ENCODE data around the gene ASMTL. TPM values are rescaled to one million over a fixed set of nuclear protein-coding genes. Genes with fewer than 3 reads are reported as not detected.
"Not testable (repeated sequence)": the region's sequence is repeated elsewhere in the genome, so short reads cannot be mapped to it uniquely, and the experiment has no call there.

The ASMTL gene
- total RNA-seq, 6 experiments from 2014 or later, result 12.5 to 27.3 (median 18.6) TPM

- ATAC-seq (no peak), DNase-seq (no peak)
- Histone ChIP-seq H3K4me3 (no peak overlapping the region), H3K27me3 (no peaks in the 10 kb centered on the region), H3K4me1 (no peaks in the 10 kb centered on the region), H3K27ac (no peak overlapping the region), H3K9me3 (no peaks in the 10 kb centered on the region), H3K36me3 (peaks cover 0 to 14% (median 2%) of the 10 kb centered on the region in 4 donors)
- WGBS (ENCODE audit: insufficient coverage, low coverage, low lambda C conversion rate, missing lambda C conversion rate), result 40% methylated on average over 6 of the region's 15 CpGs
- TF ChIP-seq CTCF (IDR thresholded peaks at IDR 0.05) (no peak), POLR2A (IDR thresholded peaks at IDR 0.05) (no peak)
- intact Hi-C loops (cut with DNase I), result no loop called here
Observed at GRCh38 chrX:1416327-1416784, 36.4 kb downstream of the ASMTL start.

GRCh38 chrX:1412551-1413161, 40.1 kb downstream of the ASMTL start:
- no peak overlapping the region for H3K27ac ChIP-seq
- no peak for DNase-seq
- H3K27me3 ChIP-seq, result no peaks in the 10 kb centered on the region
- H3K4me3 ChIP-seq, result no peak overlapping the region
- peaks cover 0 to 14% (median 4%) of the 10 kb centered on the region in 4 donors for H3K36me3 ChIP-seq
- no peaks in the 10 kb centered on the region for H3K4me1 ChIP-seq
- TF ChIP-seq CTCF (IDR thresholded peaks at IDR 0.05), result no peak
- TF ChIP-seq POLR2A (IDR thresholded peaks at IDR 0.05), result no peak
- H3K9me3 ChIP-seq, result no peaks in the 10 kb centered on the region
- intact Hi-C loops (cut with DNase I), result no loop called here
- 91% methylated on average over 7 of the region's 31 CpGs for WGBS (ENCODE audit: insufficient coverage, low coverage, low lambda C conversion rate, missing lambda C conversion rate)
- no peak for ATAC-seq

GRCh38 chrX:1411326-1411725, 41.4 kb downstream of the ASMTL start:
- H3K9me3 ChIP-seq, result no peaks in the 10 kb centered on the region
- no peak for DNase-seq

GRCh38 chrX:1407035-1407434, 45.7 kb downstream of the ASMTL start:
- TF ChIP-seq CTCF (IDR thresholded peaks at IDR 0.05) (no peak), POLR2A (IDR thresholded peaks at IDR 0.05) (no peak)
- intact Hi-C loops (cut with DNase I), result no loop called here
- no peaks in the 10 kb centered on the region for H3K9me3 ChIP-seq
- no peak overlapping the region for H3K4me3 ChIP-seq
- no peaks in the 10 kb centered on the region for H3K4me1 ChIP-seq
- DNase-seq (no peak), ATAC-seq (no peak)
- no peak overlapping the region for H3K27ac ChIP-seq
- H3K36me3 ChIP-seq, result peaks cover 0 to 25% (median 11%) of the 10 kb centered on the region in 4 donors
- no peaks in the 10 kb centered on the region for H3K27me3 ChIP-seq

More at GRCh38 chrX:1411326-1411725, 41.4 kb downstream of the ASMTL start:
- peak in 1 of 4 donors; percentile 37 for ATAC-seq
- WGBS (ENCODE audit: insufficient coverage, low coverage, low lambda C conversion rate, missing lambda C conversion rate), result 67% methylated on average over 1 of the region's 12 CpGs
- TF ChIP-seq POLR2A (IDR thresholded peaks at IDR 0.05) (no peak), CTCF (IDR thresholded peaks at IDR 0.05) (no peak)
- H3K4me1 ChIP-seq, result no peaks in the 10 kb centered on the region
- H3K27ac ChIP-seq, result no peak overlapping the region
- H3K36me3 ChIP-seq, result peaks cover 0 to 14% (median 9%) of the 10 kb centered on the region in 4 donors
- intact Hi-C loops (cut with DNase I), result no loop called here
- no peak overlapping the region for H3K4me3 ChIP-seq
- H3K27me3 ChIP-seq, result no peaks in the 10 kb centered on the region

GRCh38 chrX:1405769-1406168, 46.9 kb downstream of the ASMTL start:
- H3K27ac ChIP-seq; DNase-seq; H3K9me3 ChIP-seq; H3K4me3 ChIP-seq; H3K27me3 ChIP-seq; H3K4me1 ChIP-seq; ATAC-seq; intact Hi-C loops (cut with DNase I): not testable (repeated sequence)
- 94% methylated on average over 2 of the region's 2 CpGs for WGBS (ENCODE audit: insufficient coverage, low coverage, low lambda C conversion rate, missing lambda C conversion rate)
- peaks cover 0 to 21% (median 10%) of the 10 kb centered on the region in 4 donors for H3K36me3 ChIP-seq

GRCh38 chrX:1403867-1404266, 48.8 kb downstream of the ASMTL start:
- peaks cover 0 to 24% (median 10%) of the 10 kb centered on the region in 4 donors for H3K36me3 ChIP-seq
- WGBS (ENCODE audit: insufficient coverage, low coverage, low lambda C conversion rate, missing lambda C conversion rate), result 98% methylated on average over 3 of the region's 3 CpGs
- H3K4me1 ChIP-seq; intact Hi-C loops (cut with DNase I); H3K27ac ChIP-seq; H3K9me3 ChIP-seq; ATAC-seq; H3K27me3 ChIP-seq; H3K4me3 ChIP-seq; DNase-seq: not testable (repeated sequence)

All from right lobe of liver (tissue), 6 donors.